ENCODE data around the gene MRPL16. TPM values are rescaled to one million over a fixed set of nuclear protein-coding genes. Genes with fewer than 3 reads are reported as not detected.
"Not testable (repeated sequence)": the region's sequence is repeated elsewhere in the genome, so short reads cannot be mapped to it uniquely, and the experiment has no call there.

Gene MRPL16
- total and polyA plus RNA-seq, 8 donors, result 32.9 to 56.5 (median 51.5) TPM

- intact Hi-C loops (cut with DNase I), result no loop called here
- TF ChIP-seq CTCF (IDR thresholded peaks at IDR 0.05), result no peak
- Histone ChIP-seq H3K4me3 (no peak overlapping the region), H3K9me3 (no peaks in the 10 kb centered on the region), H3K27ac (no peak overlapping the region), H3K36me3 (no peaks in the 10 kb centered on the region), H3K4me1 (no peaks in the 10 kb centered on the region), H3K27me3 (no peaks in the 10 kb centered on the region)
- ATAC-seq (no peak), DNase-seq (no peak)
These were observed 44.3 kb upstream of the MRPL16 start for GRCh38 chr11:59854871-59855270.

DNA sequence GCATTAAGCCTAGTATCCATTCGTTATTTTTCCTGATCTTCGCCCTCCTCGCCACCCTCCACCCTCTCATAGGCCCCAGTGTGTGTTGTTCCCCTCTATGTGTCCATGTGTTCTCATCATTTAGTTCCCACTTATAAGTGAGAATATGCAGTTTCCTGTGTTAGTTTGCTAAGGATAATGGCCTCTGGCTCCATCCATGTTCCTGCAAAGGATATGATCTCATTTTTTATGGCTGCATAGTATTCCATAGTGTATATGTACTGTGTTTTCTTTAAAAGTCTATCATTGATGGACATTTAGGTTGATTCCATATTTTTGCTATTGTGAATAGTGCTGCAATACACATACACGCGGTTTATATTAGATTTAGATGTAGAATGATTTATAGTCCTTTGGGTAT is 40.8 kb upstream of the MRPL16 start:
- H3K4me3 ChIP-seq; H3K27me3 ChIP-seq; H3K4me1 ChIP-seq; intact Hi-C loops (cut with DNase I); H3K36me3 ChIP-seq; ATAC-seq; DNase-seq; H3K9me3 ChIP-seq; H3K27ac ChIP-seq: not testable (repeated sequence)

GRCh38 chr11:59849551-59849950 is 39.0 kb upstream of the MRPL16 start:
- H3K4me3 ChIP-seq; ATAC-seq; H3K27me3 ChIP-seq; DNase-seq; H3K4me1 ChIP-seq; intact Hi-C loops (cut with DNase I); H3K36me3 ChIP-seq; H3K9me3 ChIP-seq: not testable (repeated sequence)
- peak overlapping the region in 1 of 2 donors; percentile 57 for H3K27ac ChIP-seq

- H3K27me3 ChIP-seq, result no peaks in the 10 kb centered on the region
- no peak for TF ChIP-seq CTCF (IDR thresholded peaks at IDR 0.05)
- intact Hi-C loops (cut with DNase I), result no loop called here
- H3K4me3 ChIP-seq, result no peak overlapping the region
- peak overlapping the region in 1 of 2 donors; percentile 57 for H3K27ac ChIP-seq
- no peaks in the 10 kb centered on the region for H3K9me3 ChIP-seq
- no peak for DNase-seq
- H3K4me1 ChIP-seq, result no peaks in the 10 kb centered on the region
- ATAC-seq, result no peak
- H3K36me3 ChIP-seq, result no peaks in the 10 kb centered on the region
These were observed 38.6 kb upstream of the MRPL16 start for GRCh38 chr11:59849129-59849528.

- ATAC-seq; H3K4me3 ChIP-seq; H3K4me1 ChIP-seq; H3K27me3 ChIP-seq; H3K36me3 ChIP-seq; intact Hi-C loops (cut with DNase I); DNase-seq; H3K9me3 ChIP-seq: not testable (repeated sequence)
- peak overlapping the region in 1 of 2 donors; percentile 57 for H3K27ac ChIP-seq
These were observed 37.9 kb upstream of the MRPL16 start for GRCh38 chr11:59848439-59848838.

GRCh38 chr11:59847626-59848025 is 37.0 kb upstream of the MRPL16 start:
- Histone ChIP-seq H3K36me3 (no peaks in the 10 kb centered on the region), H3K27me3 (no peaks in the 10 kb centered on the region), H3K4me3 (no peak overlapping the region), H3K27ac (no peak overlapping the region), H3K9me3 (no peaks in the 10 kb centered on the region), H3K4me1 (no peaks in the 10 kb centered on the region)
- no peak for TF ChIP-seq CTCF (IDR thresholded peaks at IDR 0.05)
- intact Hi-C loops (cut with DNase I), result no loop called here
- ATAC-seq (no peak), DNase-seq (no peak)

DNA sequence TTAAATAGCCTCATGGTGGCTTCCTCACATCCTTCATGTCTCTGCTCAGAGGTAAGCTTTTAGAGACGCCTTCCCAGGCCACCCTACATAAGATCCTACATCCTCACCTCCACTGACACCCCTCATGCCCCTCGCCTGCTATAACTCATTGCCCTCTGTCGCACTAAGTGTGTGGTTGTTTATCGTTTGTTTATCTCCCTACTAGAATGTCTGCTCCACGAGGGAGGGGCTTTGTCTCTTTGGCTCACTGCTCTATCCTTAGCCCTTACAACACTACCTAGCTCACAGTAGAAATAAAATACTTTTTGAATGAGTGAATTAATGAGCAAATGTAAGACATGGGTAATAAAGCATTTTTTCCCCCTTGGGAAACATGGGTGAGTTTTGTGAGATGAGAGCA is 36.0 kb upstream of the MRPL16 start:
- Histone ChIP-seq H3K27me3 (no peaks in the 10 kb centered on the region), H3K27ac (no peak overlapping the region), H3K36me3 (no peaks in the 10 kb centered on the region), H3K9me3 (no peaks in the 10 kb centered on the region), H3K4me1 (no peaks in the 10 kb centered on the region), H3K4me3 (no peak overlapping the region)
- ATAC-seq (no peak), DNase-seq (no peak)
- intact Hi-C loops (cut with DNase I), result no loop called here
- no peak for TF ChIP-seq CTCF (IDR thresholded peaks at IDR 0.05)

Data from left lung (tissue), 10 donors.